ENCODE data around the gene GCH1.

GCH1 gene

DNA sequence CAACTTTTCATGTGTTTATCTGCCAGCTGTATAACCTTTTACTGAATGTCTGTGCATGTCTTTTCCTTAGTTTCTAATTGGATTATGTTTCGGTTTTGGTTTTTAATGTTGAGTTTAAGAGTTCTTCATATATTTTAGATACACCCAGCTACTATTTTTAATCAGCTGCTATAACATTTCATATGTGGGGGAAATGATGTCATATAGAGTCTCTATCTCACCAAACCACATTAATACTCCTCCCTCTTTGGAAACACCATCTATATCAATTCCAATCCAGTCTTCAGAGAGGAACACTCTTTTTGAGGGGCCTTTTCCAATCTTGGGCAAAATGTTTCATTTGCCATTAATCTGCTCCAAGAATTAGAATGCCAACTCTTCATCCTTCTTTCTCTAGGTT is 28.5 kb upstream of the GCH1 start:
- Histone ChIP-seq H3K27me3 (replicated peaks; ENCODE audit: insufficient read depth, low read length) (no peaks in the 10 kb centered on the region), H3K9me2 (replicated peaks; ENCODE audit: insufficient read depth, low read length) (no peaks in the 10 kb centered on the region), H3K4me1 (ENCODE audit: low read length) (no peaks in the 10 kb centered on the region), H3K36me3 (replicated peaks; ENCODE audit: insufficient read depth, low read length) (no peaks in the 10 kb centered on the region), H2AFZ (ENCODE audit: low read length) (no peak overlapping the region), H3K79me2 (ENCODE audit: low read length) (no peaks in the 10 kb centered on the region), H3K4me2 (ENCODE audit: low read depth, low read length) (no peak overlapping the region), H4K20me1 (ENCODE audit: insufficient read depth, low read length) (no peaks in the 10 kb centered on the region), H3K4me3 (ENCODE audit: low read length) (no peak overlapping the region), H3F3A (ENCODE audit: insufficient read depth, low read length) (no peaks in the 10 kb centered on the region), H3K9ac (ENCODE audit: low read length) (no peak overlapping the region), H3K9me3 (replicated peaks; ENCODE audit: insufficient read depth, low read length) (no peaks in the 10 kb centered on the region), H3K27ac (ENCODE audit: low read length) (no peak overlapping the region)
- no peak for TF ChIP-seq EZH2 (optimal IDR thresholded peaks at IDR 0.05; ENCODE audit: low read depth, low read length)
- TF ChIP-seq EZH2phosphoT487 (IDR thresholded peaks at IDR 0.05; ENCODE audit: low read length) = no peak
- TF ChIP-seq, protein P1, sequence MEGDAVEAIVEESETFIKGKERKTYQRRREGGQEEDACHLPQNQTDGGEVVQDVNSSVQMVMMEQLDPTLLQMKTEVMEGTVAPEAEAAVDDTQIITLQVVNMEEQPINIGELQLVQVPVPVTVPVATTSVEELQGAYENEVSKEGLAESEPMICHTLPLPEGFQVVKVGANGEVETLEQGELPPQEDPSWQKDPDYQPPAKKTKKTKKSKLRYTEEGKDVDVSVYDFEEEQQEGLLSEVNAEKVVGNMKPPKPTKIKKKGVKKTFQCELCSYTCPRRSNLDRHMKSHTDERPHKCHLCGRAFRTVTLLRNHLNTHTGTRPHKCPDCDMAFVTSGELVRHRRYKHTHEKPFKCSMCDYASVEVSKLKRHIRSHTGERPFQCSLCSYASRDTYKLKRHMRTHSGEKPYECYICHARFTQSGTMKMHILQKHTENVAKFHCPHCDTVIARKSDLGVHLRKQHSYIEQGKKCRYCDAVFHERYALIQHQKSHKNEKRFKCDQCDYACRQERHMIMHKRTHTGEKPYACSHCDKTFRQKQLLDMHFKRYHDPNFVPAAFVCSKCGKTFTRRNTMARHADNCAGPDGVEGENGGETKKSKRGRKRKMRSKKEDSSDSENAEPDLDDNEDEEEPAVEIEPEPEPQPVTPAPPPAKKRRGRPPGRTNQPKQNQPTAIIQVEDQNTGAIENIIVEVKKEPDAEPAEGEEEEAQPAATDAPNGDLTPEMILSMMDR (IDR thresholded peaks at IDR 0.05; ENCODE audit: low read length) = no peak
- no peak for DNase-seq

DNA sequence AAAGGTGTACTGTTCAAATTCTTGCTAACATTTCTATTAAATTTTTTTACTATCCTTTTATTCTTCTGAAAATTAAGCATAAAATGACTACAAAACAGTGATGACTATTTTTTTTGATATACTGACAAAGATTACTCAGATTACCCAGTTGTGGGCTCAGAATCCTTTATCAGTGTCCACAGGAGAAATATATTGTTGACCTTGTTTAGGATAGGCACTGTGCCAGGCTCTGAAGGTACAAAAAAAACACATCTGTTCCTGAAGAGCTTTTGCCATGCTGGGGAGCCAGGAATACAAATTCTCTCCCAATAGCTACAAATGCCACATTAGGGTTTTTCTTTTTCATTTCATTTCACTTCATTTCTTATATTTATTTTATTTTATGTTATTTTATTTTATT is 26.9 kb upstream of the GCH1 start:
- no peak for DNase-seq
- Histone ChIP-seq H2AFZ (ENCODE audit: low read length) (no peak overlapping the region), H4K20me1 (ENCODE audit: insufficient read depth, low read length) (no peaks in the 10 kb centered on the region), H3K4me1 (ENCODE audit: low read length) (no peaks in the 10 kb centered on the region), H3K27me3 (replicated peaks; ENCODE audit: insufficient read depth, low read length) (no peaks in the 10 kb centered on the region), H3K9me2 (replicated peaks; ENCODE audit: insufficient read depth, low read length) (no peaks in the 10 kb centered on the region), H3K9ac (ENCODE audit: low read length) (no peak overlapping the region), H3K4me3 (ENCODE audit: low read length) (no peak overlapping the region), H3K27ac (ENCODE audit: low read length) (no peak overlapping the region), H3K4me2 (ENCODE audit: low read depth, low read length) (no peak overlapping the region), H3F3A (ENCODE audit: insufficient read depth, low read length) (no peaks in the 10 kb centered on the region), H3K79me2 (ENCODE audit: low read length) (no peaks in the 10 kb centered on the region), H3K9me3 (replicated peaks; ENCODE audit: insufficient read depth, low read length) (no peaks in the 10 kb centered on the region), H3K36me3 (replicated peaks; ENCODE audit: insufficient read depth, low read length) (no peaks in the 10 kb centered on the region)
- TF ChIP-seq EZH2phosphoT487 (IDR thresholded peaks at IDR 0.05; ENCODE audit: low read length) (no peak), EZH2 (optimal IDR thresholded peaks at IDR 0.05; ENCODE audit: low read depth, low read length) (no peak)
- TF ChIP-seq, protein P1 (IDR thresholded peaks at IDR 0.05; ENCODE audit: low read length) = no peak

DNA sequence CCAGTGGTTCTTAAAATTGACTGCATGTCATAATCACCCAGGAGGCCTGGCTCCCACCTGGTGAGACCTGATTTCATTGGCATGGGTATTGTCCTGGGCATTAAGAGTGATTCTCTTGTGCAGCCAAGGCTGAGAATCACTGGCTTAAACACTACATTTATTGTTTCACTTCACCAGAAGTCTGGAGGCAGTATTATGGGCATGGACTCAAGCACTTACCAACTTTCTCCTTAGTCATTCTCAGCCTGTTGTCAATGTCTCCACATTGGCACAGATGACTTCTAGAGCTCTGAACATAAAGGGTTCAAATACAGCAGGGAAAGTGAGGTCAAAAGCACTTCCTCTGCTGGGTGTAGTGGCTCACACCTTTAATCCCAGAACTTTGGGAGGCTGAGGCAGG is 25.6 kb upstream of the GCH1 start:
- H3K36me3 ChIP-seq (replicated peaks; ENCODE audit: insufficient read depth, low read length) = no peaks in the 10 kb centered on the region
- no peaks in the 10 kb centered on the region for H4K20me1 ChIP-seq (ENCODE audit: insufficient read depth, low read length)
- H3K27ac ChIP-seq (ENCODE audit: low read length) = no peak overlapping the region
- no peak overlapping the region for H3K4me3 ChIP-seq (ENCODE audit: low read length)
- no peaks in the 10 kb centered on the region for H3K9me3 ChIP-seq (replicated peaks; ENCODE audit: insufficient read depth, low read length)
- H3K4me1 ChIP-seq (ENCODE audit: low read length) = no peaks in the 10 kb centered on the region
- no peak overlapping the region for H2AFZ ChIP-seq (ENCODE audit: low read length)
- TF ChIP-seq EZH2 (optimal IDR thresholded peaks at IDR 0.05; ENCODE audit: low read depth, low read length) (no peak), EZH2phosphoT487 (IDR thresholded peaks at IDR 0.05; ENCODE audit: low read length) (no peak)
- TF ChIP-seq, protein P1 (IDR thresholded peaks at IDR 0.05; ENCODE audit: low read length) = no peak
- H3K79me2 ChIP-seq (ENCODE audit: low read length) = no peaks in the 10 kb centered on the region
- no peak for DNase-seq
- H3K9me2 ChIP-seq (replicated peaks; ENCODE audit: insufficient read depth, low read length) = no peaks in the 10 kb centered on the region
- no peak overlapping the region for H3K4me2 ChIP-seq (ENCODE audit: low read depth, low read length)
- H3K27me3 ChIP-seq (replicated peaks; ENCODE audit: insufficient read depth, low read length) = no peaks in the 10 kb centered on the region
- H3K9ac ChIP-seq (ENCODE audit: low read length) = no peak overlapping the region
- no peaks in the 10 kb centered on the region for H3F3A ChIP-seq (ENCODE audit: insufficient read depth, low read length)

Data from MM.1S (cell line).